KBM-7 (cell line): Measurements from ENCODE around the gene KCNRG.
"Not testable (repeated sequence)": the region's sequence is repeated elsewhere in the genome, so short reads cannot be mapped to it uniquely, and the experiment has no call there.

Source experiments
- DNase-seq: peaks from one replicate; pipeline ENCODE4 v3.0.0-alpha.2; 2015
- in situ Hi-C: fragments of 300-500 bp; cut with MboI; formaldehyde crosslinking; loops from 2 replicates; pipeline ENCODE4 v1.14.3; 2020; ENCODE audit warnings: low sequenced_read_pairs, low pct_unique_long_range_greater_than_20kb, mixed read lengths

The KCNRG gene

GRCh38 chr13:50062336-50062735 is 47.1 kb downstream of the KCNRG start:
- in situ Hi-C loops, DNase-seq: not testable (repeated sequence)

- DNase-seq = no peak
- in situ Hi-C loops = no loop called here
Observed at GRCh38 chr13:50065712-50066111, 50.5 kb downstream of the KCNRG start.

DNA sequence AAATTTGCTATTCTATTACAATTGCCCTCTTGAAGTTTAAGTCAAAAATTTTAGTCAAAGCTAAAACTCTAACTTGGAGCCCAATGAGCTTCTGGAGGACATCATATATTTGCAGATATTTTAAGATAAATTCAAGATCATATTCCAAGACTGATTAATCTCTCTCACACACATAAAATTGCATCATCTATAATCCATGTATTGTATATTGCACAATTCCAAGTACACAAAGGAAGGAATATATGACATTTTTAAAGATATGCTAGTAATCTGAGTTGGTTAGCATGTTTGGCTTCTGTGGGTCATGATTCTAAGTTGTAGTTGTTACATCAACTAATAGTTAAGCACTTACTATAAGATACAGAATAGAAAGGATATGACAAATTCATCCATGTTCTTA is 53.3 kb downstream of the KCNRG start:
- in situ Hi-C loops = no loop called here
- no peak for DNase-seq

DNA sequence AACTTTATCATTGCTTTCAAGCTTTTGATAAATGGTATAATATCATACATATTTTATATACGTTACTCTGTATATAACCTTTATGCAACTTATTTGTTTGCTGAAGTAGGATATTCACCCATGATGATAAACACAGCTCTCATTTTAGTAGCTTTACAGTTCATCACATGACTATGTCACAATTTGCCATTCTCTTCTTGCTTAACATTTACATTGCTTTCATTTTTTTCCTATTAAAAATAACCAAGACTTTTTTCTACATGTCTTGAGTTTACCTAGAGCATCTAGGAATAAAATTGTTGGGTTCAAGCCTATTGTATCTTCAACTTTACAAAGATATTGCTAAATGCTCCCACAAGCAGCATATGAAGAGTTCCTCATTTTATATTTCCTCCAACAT is 54.0 kb downstream of the KCNRG start:
- no peak for DNase-seq
- in situ Hi-C loops = no loop called here

- DNase-seq = no peak
Observed at GRCh38 chr13:50070186-50070585, 54.9 kb downstream of the KCNRG start.

More at GRCh38 chr13:50070186-50070585, 54.9 kb downstream of the KCNRG start:
- in situ Hi-C loops = no loop called here
